ENCODE results near the gene SLC39A5. TPM values are rescaled to one million over a fixed set of nuclear protein-coding genes. Genes with fewer than 3 reads are reported as not detected.
"Not testable (repeated sequence)": the region's sequence is repeated elsewhere in the genome, so short reads cannot be mapped to it uniquely, and the experiment has no call there.

Gene SLC39A5
- total and polyA plus RNA-seq, 7 donors = 0.16 to 0.23 TPM; not detected in 5

- Histone ChIP-seq H3K36me3 (ENCODE audit: insufficient read depth in 1 of 2, low read depth in 1 of 2) (peaks cover 29 to 100% of the 10 kb centered on the region in 2 donors), H3K27me3 (ENCODE audit: insufficient read depth in 3 of 3, low read length in 2 of 3) (no peaks in the 10 kb centered on the region), H3K4me1 (no peaks in the 10 kb centered on the region), H3K4me3 (no peak overlapping the region), H3K27ac (no peak overlapping the region), H3K9me3 (no peaks in the 10 kb centered on the region)
- intact Hi-C loops (cut with DNase I) = no loop called here
- DNase-seq (no peak), ATAC-seq (peak in 2 of 4 donors; percentile 49 to 64)
- TF ChIP-seq, protein P1, sequence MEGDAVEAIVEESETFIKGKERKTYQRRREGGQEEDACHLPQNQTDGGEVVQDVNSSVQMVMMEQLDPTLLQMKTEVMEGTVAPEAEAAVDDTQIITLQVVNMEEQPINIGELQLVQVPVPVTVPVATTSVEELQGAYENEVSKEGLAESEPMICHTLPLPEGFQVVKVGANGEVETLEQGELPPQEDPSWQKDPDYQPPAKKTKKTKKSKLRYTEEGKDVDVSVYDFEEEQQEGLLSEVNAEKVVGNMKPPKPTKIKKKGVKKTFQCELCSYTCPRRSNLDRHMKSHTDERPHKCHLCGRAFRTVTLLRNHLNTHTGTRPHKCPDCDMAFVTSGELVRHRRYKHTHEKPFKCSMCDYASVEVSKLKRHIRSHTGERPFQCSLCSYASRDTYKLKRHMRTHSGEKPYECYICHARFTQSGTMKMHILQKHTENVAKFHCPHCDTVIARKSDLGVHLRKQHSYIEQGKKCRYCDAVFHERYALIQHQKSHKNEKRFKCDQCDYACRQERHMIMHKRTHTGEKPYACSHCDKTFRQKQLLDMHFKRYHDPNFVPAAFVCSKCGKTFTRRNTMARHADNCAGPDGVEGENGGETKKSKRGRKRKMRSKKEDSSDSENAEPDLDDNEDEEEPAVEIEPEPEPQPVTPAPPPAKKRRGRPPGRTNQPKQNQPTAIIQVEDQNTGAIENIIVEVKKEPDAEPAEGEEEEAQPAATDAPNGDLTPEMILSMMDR (IDR thresholded peaks at IDR 0.05) = no peak
Observed at GRCh38 chr12:56280849-56281248, 51.0 kb downstream of the SLC39A5 start.

DNA sequence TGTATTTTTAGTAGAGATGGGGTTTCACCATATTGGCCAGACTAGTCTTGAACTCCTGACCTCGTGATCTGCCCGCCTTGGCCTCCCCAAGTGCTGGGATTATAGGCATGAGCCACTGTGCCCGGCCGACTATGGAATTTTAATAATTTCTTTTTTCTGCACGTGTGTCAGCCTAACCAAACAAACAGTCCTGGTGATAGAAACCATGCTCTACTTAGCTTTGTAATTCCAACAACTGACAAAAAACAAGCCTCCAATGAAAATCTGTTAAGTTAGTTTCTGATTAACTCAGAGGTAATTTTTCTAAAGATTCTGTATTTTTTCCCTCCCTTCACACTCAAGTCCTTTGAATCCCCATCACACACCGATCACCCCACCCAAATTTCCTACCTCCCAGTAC lies 52.2 kb downstream of the SLC39A5 start:
- H3K27me3 ChIP-seq (ENCODE audit: insufficient read depth in 3 of 3, low read length in 2 of 3) = no peaks in the 10 kb centered on the region
- no peak overlapping the region for H3K4me3 ChIP-seq
- no peak overlapping the region for H3K27ac ChIP-seq
- TF ChIP-seq, protein P1 (IDR thresholded peaks at IDR 0.05) = no peak
- DNase-seq = no peak
- peaks cover 11% of the 10 kb centered on the region for H3K4me1 ChIP-seq
- H3K9me3 ChIP-seq = no peaks in the 10 kb centered on the region
- H3K36me3 ChIP-seq (ENCODE audit: insufficient read depth in 1 of 2, low read depth in 1 of 2) = peaks cover 33 to 100% of the 10 kb centered on the region in 2 donors
- intact Hi-C loops (cut with DNase I) = no loop called here
- WGBS, 3 donors = 77 to 86% (median 81%) methylated on average over 6 of the region's 6 CpGs
- no peak for ATAC-seq

- intact Hi-C loops (cut with DNase I) = no loop called here
- H3K27me3 ChIP-seq (ENCODE audit: insufficient read depth in 3 of 3, low read length in 2 of 3) = no peaks in the 10 kb centered on the region
- no peak overlapping the region for H3K4me3 ChIP-seq
- no peak overlapping the region for H3K27ac ChIP-seq
- DNase-seq (no peak), ATAC-seq (no peak)
- H3K36me3 ChIP-seq (ENCODE audit: insufficient read depth in 1 of 2, low read depth in 1 of 2) = peaks cover 33 to 95% of the 10 kb centered on the region in 2 donors
- 72 to 97% (median 72%) methylated on average over 2 of the region's 2 CpGs for WGBS, 3 donors
- peaks cover 13% of the 10 kb centered on the region for H3K4me1 ChIP-seq
- no peaks in the 10 kb centered on the region for H3K9me3 ChIP-seq
- TF ChIP-seq, protein P1 (IDR thresholded peaks at IDR 0.05) = no peak
Observed at GRCh38 chr12:56282579-56282978, 52.7 kb downstream of the SLC39A5 start.

DNA sequence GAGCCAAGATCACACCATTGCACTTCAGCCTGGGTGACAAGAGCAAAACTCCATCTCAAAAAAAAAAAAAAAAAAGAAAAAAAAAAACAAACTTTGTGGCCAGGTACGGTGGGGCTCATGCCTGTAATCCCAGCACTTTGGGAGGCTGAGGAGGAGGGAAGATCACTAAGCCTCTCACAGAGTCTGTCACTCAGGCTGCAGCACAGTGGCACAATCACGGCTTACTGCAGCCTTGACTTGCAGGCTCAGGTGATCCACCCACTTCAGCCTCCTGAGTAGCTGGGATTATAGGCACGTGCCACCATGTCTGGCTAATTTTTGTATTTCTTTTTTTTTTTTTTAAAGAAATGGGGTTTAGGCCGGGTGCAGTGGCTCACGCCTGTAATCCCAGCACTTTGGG lies 54.4 kb downstream of the SLC39A5 start:
- H3K4me1 ChIP-seq = peaks cover 13% of the 10 kb centered on the region
- 76 to 87% (median 83%) methylated on average over 5 of the region's 5 CpGs for WGBS, 3 donors
- H3K4me3 ChIP-seq; H3K27me3 ChIP-seq (ENCODE audit: insufficient read depth in 3 of 3, low read length in 2 of 3); H3K27ac ChIP-seq; ATAC-seq; intact Hi-C loops (cut with DNase I); DNase-seq; H3K9me3 ChIP-seq: not testable (repeated sequence)
- H3K36me3 ChIP-seq (ENCODE audit: insufficient read depth in 1 of 2, low read depth in 1 of 2) = peaks cover 31 to 78% of the 10 kb centered on the region in 2 donors

- no peak for DNase-seq
- Histone ChIP-seq H3K4me1 (peaks cover 14% of the 10 kb centered on the region), H3K36me3 (ENCODE audit: insufficient read depth in 1 of 2, low read depth in 1 of 2) (peaks cover 30 to 72% of the 10 kb centered on the region in 2 donors), H3K9me3 (no peaks in the 10 kb centered on the region), H3K4me3 (no peak overlapping the region), H3K27me3 (ENCODE audit: insufficient read depth in 3 of 3, low read length in 2 of 3) (no peaks in the 10 kb centered on the region), H3K27ac (peak overlapping the region; percentile 46)
- TF ChIP-seq, protein P1 (IDR thresholded peaks at IDR 0.05) = no peak
- ATAC-seq = peak in 1 of 4 donors; percentile 33
- intact Hi-C loops (cut with DNase I) = no loop called here
- WGBS, 3 donors = 40 to 55% (median 42%) methylated on average over 4 of the region's 4 CpGs
Observed at GRCh38 chr12:56286044-56286830, 56.4 kb downstream of the SLC39A5 start.

Other genes starting within 250 kb of the SLC39A5 start
- gene SUOX, start 232.8 kb upstream of the SLC39A5 start, total RNA-seq = 10 to 100 TPM; 12.1 to 24.6 (median 15.6) TPM
- 10 to 100 TPM; 13.8 to 25.5 (median 15.5) TPM for gene SUOX, start 232.8 kb upstream of the SLC39A5 start, polyA plus RNA-seq
- gene IKZF4, start 209.0 kb upstream of the SLC39A5 start, total RNA-seq = 1 to 10 TPM; 5.9 to 8.2 (median 8.1) TPM
- 1 to 10 TPM; 1.6 to 5.2 (median 2.3) TPM for gene IKZF4, start 209.0 kb upstream of the SLC39A5 start, polyA plus RNA-seq
- 10 to 100 TPM; 16.6 to 49.8 (median 23.6) TPM for gene RPS26, start 188.1 kb upstream of the SLC39A5 start, total RNA-seq
- 1,000 to 10,000 TPM in 1 of 3 donors, 100 to 1,000 TPM in 2; 712 to 1,360 (median 853) TPM for gene RPS26, start 188.1 kb upstream of the SLC39A5 start, polyA plus RNA-seq
- gene ERBB3, start 149.9 kb upstream of the SLC39A5 start, total RNA-seq = 1 to 10 TPM in 2 of 4 donors, under 1 TPM in 2; 0.71 to 3.9 (median 1.3) TPM
- under 1 TPM; 0.13 to 0.26 (median 0.26) TPM for gene ERBB3, start 149.9 kb upstream of the SLC39A5 start, polyA plus RNA-seq
- gene PA2G4, start 125.5 kb upstream of the SLC39A5 start, total RNA-seq = 100 to 1,000 TPM in 3 of 4 donors, 10 to 100 TPM in 1; 75.3 to 138 (median 112) TPM
- 100 to 1,000 TPM; 115 to 258 (median 157) TPM for gene PA2G4, start 125.5 kb upstream of the SLC39A5 start, polyA plus RNA-seq
- 1,000 to 10,000 TPM; 2,052 to 2,475 (median 2,223) TPM for gene RPL41, start 113.4 kb upstream of the SLC39A5 start, total RNA-seq
- 1,000 to 10,000 TPM; 3,632 to 4,096 (median 3,726) TPM for gene RPL41, start 113.4 kb upstream of the SLC39A5 start, polyA plus RNA-seq
- 10 to 100 TPM in 1 of 4 donors, 1 to 10 TPM in 3; 5.0 to 10.3 (median 6.6) TPM for gene ZC3H10, start 111.8 kb upstream of the SLC39A5 start, total RNA-seq
- 1 to 10 TPM; 3.5 to 7.8 (median 4.5) TPM for gene ZC3H10, start 111.8 kb upstream of the SLC39A5 start, polyA plus RNA-seq
- gene ESYT1, start 101.8 kb upstream of the SLC39A5 start, total RNA-seq = 10 to 100 TPM; 36.7 to 57.4 (median 44.4) TPM
- gene ESYT1, start 101.8 kb upstream of the SLC39A5 start, polyA plus RNA-seq = 10 to 100 TPM; 20.2 to 40.6 (median 21.0) TPM
- 1,000 to 10,000 TPM in 1 of 4 donors, 100 to 1,000 TPM in 3; 113 to 2,222 (median 606) TPM for gene MYL6B, start 77.5 kb upstream of the SLC39A5 start, total RNA-seq
- 100 to 1,000 TPM; 151 to 786 (median 413) TPM for gene MYL6B, start 77.5 kb upstream of the SLC39A5 start, polyA plus RNA-seq
- 100 to 1,000 TPM; 216 to 395 (median 291) TPM for gene MYL6, start 71.7 kb upstream of the SLC39A5 start, total RNA-seq
- 100 to 1,000 TPM; 384 to 711 (median 489) TPM for gene MYL6, start 71.7 kb upstream of the SLC39A5 start, polyA plus RNA-seq
- 10 to 100 TPM; 49.8 to 78.7 (median 69.7) TPM for gene SMARCC2, start 40.6 kb upstream of the SLC39A5 start, total RNA-seq
- 10 to 100 TPM; 16.5 to 46.1 (median 26.5) TPM for gene SMARCC2, start 40.6 kb upstream of the SLC39A5 start, polyA plus RNA-seq
- gene RNF41, start 8.1 kb upstream of the SLC39A5 start, total RNA-seq = 10 to 100 TPM; 22.4 to 41.7 (median 34.8) TPM
- gene RNF41, start 8.1 kb upstream of the SLC39A5 start, polyA plus RNA-seq = 10 to 100 TPM; 21.9 to 54.9 (median 22.9) TPM
- 10 to 100 TPM; 27.2 to 32.1 (median 29.8) TPM for gene NABP2, start 5.7 kb upstream of the SLC39A5 start, total RNA-seq
- gene NABP2, start 5.7 kb upstream of the SLC39A5 start, polyA plus RNA-seq = 10 to 100 TPM; 27.1 to 65.7 (median 31.0) TPM
- gene ANKRD52, start 28.3 kb downstream of the SLC39A5 start, total RNA-seq = 10 to 100 TPM; 14.2 to 37.5 (median 21.5) TPM
- gene ANKRD52, start 28.3 kb downstream of the SLC39A5 start, polyA plus RNA-seq = 10 to 100 TPM in 1 of 3 donors, 1 to 10 TPM in 2; 5.7 to 33.6 (median 6.5) TPM
- gene COQ10A, start 36.9 kb downstream of the SLC39A5 start, total RNA-seq = 10 to 100 TPM; 24.3 to 86.6 (median 54.7) TPM
- 100 to 1,000 TPM in 1 of 3 donors, 10 to 100 TPM in 2; 16.2 to 105 (median 63.5) TPM for gene COQ10A, start 36.9 kb downstream of the SLC39A5 start, polyA plus RNA-seq
- gene CS, start 70.3 kb downstream of the SLC39A5 start, total RNA-seq = 100 to 1,000 TPM; 317 to 601 (median 394) TPM
- 100 to 1,000 TPM; 194 to 269 (median 216) TPM for gene CS, start 70.3 kb downstream of the SLC39A5 start, polyA plus RNA-seq
- gene CNPY2, start 85.9 kb downstream of the SLC39A5 start, total RNA-seq = 10 to 100 TPM; 32.8 to 40.2 (median 33.8) TPM
- 10 to 100 TPM; 45.4 to 73.5 (median 65.0) TPM for gene CNPY2, start 85.9 kb downstream of the SLC39A5 start, polyA plus RNA-seq
- gene PAN2, start 103.9 kb downstream of the SLC39A5 start, total RNA-seq = 10 to 100 TPM; 22.1 to 37.5 (median 28.7) TPM
- 10 to 100 TPM; 17.3 to 28.7 (median 17.4) TPM for gene PAN2, start 103.9 kb downstream of the SLC39A5 start, polyA plus RNA-seq
- under 1 TPM in 1 of 4 donors, not detected in 3; 0.32 TPM for gene IL23A, start 108.8 kb downstream of the SLC39A5 start, total RNA-seq
- under 1 TPM in 2 of 3 donors, not detected in 1; 0.57 to 0.68 TPM for gene IL23A, start 108.8 kb downstream of the SLC39A5 start, polyA plus RNA-seq
- gene STAT2, start 130.1 kb downstream of the SLC39A5 start, total RNA-seq = 10 to 100 TPM; 25.9 to 34.6 (median 30.9) TPM
- 10 to 100 TPM; 15.0 to 31.7 (median 15.2) TPM for gene STAT2, start 130.1 kb downstream of the SLC39A5 start, polyA plus RNA-seq
- not detected for gene APOF, start 132.8 kb downstream of the SLC39A5 start, total RNA-seq
- gene APOF, start 132.8 kb downstream of the SLC39A5 start, polyA plus RNA-seq = not detected
- 1 to 10 TPM; 2.8 to 4.3 (median 3.7) TPM for gene TIMELESS, start 219.4 kb downstream of the SLC39A5 start, total RNA-seq
- 1 to 10 TPM; 3.3 to 5.2 (median 4.8) TPM for gene TIMELESS, start 219.4 kb downstream of the SLC39A5 start, polyA plus RNA-seq
- gene MIP, start 224.6 kb downstream of the SLC39A5 start, total RNA-seq = not detected
- gene MIP, start 224.6 kb downstream of the SLC39A5 start, polyA plus RNA-seq = under 1 TPM in 2 of 3 donors, not detected in 1; 0.05 to 0.13 TPM
- 1 to 10 TPM; 2.8 to 4.4 (median 3.7) TPM for gene SPRYD4, start 238.5 kb downstream of the SLC39A5 start, total RNA-seq
- gene SPRYD4, start 238.5 kb downstream of the SLC39A5 start, polyA plus RNA-seq = 1 to 10 TPM; 1.7 to 4.6 (median 2.7) TPM

Measured in psoas muscle (tissue), 8 donors.